ENCODE measurements around the gene PCNX2.

DNA sequence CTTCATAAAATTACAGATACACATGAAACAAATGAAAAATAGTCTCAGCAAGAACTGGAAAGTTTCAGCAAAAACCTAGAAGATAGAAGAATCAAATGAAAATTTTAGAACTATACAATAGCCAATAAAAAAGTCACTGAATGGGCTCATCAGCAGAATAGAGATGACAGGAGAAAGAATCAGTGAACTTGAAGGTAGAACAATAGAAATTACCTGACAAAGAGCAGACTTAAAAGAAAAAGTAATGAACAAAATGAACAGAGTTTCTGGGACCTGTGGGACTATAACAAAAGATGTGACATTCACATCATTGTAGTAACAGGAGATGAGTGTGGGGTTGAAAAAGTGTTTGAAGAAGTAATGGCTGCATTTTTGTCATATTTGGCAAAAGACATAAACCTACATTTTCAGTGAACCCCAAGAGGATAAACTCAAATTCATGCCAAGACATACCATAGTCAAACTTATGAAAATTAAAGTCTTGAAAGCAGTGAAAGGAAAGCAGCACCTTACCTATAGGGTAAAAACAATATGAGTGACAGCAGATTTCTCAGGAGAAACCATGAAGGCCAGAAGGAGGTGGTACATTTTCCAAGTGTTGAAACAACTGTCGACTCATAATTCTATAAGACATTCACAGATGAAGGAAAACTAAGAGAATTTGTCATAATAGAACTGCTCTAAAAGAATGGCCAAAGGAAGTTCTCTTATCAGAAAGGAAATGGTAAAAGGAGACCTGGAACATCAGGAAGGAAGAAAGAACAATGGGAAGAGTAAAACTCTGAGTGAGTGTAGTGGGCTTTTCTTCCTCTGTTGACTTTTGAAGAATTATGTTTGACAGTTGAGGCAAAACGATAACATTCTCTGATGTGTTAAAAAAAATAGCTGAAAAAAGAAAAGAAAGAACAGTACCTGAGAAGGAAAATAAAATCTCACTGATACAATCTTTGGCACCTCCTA, 321.6 kb downstream of the PCNX2 start:
- no peak for TF ChIP-seq POLR2A (IDR thresholded peaks at IDR 0.05; ENCODE audit: low read length)
- no peak for TF ChIP-seq GATA1 (IDR thresholded peaks at IDR 0.05; ENCODE audit: low read depth, low read length)
